OCI-LY3 (cell line): ENCODE measurements around the gene ZFP57.
A peak's percentile ranks its signal among the peaks of the same experiment; 100 is the strongest.

Source experiments
- EZH2phosphoT487 ChIP-seq: fragments of 200-600 bp; shearing (Covaris generic); IDR thresholded peaks from 2 replicates; pipeline ENCODE4 v1.6.1; 2018; ENCODE audit warnings: antibody characterized with exemption, mixed run types, low read depth
- TF ChIP-seq, protein P1 (sequence below): fragments of 200-600, 300-600 bp; sonication (generic); IDR thresholded peaks from 2 replicates; pipeline ENCODE4 v1.5.1; 2014; ENCODE audit warnings: antibody characterized with exemption, low read length, low read depth

DNA sequence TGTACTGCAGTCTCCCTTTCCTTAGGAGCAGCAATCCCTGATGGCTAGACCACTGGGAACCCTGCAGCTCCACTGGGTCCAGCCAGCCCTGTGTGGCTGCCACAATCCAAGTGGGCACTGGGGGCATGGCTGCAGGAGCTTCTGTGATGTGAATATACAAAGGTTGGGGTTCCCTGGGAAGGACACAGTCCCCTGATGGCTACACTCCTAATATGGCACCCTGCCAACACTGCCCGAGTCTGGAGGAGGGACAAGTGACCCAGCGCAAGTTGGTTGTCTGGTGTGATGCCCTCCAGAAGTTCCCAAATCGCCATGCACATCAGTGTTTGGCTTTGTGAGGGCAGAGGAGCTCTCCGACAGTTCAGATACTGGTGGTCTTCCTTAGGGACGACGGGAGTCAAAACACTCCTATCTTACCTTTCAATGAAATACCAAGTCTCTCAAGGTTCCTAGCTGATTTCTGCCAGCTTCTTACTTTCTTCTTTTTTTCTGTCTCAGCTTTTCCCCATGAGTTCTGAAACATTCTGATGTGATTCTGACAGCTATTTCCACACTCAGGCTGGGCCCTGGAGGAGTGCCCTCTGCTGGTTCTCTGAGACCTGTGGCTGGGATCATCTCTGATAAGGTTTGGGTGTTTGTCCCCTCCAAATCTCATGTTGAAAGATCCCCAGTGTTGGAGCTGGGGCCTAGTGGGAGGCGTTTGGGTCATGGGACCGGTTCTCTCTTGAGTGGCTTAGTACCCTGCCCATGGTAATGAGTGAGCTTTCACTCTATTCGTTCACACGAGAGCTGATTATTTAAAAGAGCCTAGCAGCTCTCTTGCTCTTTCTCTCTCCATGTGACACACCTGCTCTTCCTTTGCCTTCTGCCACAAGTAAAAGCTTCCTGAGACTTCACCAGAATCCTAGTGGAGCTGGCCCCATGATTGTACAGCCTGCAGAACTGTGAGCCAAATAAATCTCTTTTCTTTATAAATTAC is 15.5 kb upstream of the ZFP57 start:
- TF ChIP-seq, protein P1, sequence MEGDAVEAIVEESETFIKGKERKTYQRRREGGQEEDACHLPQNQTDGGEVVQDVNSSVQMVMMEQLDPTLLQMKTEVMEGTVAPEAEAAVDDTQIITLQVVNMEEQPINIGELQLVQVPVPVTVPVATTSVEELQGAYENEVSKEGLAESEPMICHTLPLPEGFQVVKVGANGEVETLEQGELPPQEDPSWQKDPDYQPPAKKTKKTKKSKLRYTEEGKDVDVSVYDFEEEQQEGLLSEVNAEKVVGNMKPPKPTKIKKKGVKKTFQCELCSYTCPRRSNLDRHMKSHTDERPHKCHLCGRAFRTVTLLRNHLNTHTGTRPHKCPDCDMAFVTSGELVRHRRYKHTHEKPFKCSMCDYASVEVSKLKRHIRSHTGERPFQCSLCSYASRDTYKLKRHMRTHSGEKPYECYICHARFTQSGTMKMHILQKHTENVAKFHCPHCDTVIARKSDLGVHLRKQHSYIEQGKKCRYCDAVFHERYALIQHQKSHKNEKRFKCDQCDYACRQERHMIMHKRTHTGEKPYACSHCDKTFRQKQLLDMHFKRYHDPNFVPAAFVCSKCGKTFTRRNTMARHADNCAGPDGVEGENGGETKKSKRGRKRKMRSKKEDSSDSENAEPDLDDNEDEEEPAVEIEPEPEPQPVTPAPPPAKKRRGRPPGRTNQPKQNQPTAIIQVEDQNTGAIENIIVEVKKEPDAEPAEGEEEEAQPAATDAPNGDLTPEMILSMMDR: peak; percentile 44
- no peak for TF ChIP-seq EZH2phosphoT487
